Bronchus fibroblast of lung (primary cell): ENCODE measurements around the gene TRIM56. TPM values are rescaled to one million over a fixed set of nuclear protein-coding genes. Genes with fewer than 3 reads are reported as not detected.

Experiments
- total RNA-seq: library from RNA; depleted of rRNA; stranded (reverse); fragments of >200 nt; gene quantifications from 2 replicates; pipeline ENCODE4 v1.2.3, GENCODE V29; 2015

The TRIM56 gene, protein sequence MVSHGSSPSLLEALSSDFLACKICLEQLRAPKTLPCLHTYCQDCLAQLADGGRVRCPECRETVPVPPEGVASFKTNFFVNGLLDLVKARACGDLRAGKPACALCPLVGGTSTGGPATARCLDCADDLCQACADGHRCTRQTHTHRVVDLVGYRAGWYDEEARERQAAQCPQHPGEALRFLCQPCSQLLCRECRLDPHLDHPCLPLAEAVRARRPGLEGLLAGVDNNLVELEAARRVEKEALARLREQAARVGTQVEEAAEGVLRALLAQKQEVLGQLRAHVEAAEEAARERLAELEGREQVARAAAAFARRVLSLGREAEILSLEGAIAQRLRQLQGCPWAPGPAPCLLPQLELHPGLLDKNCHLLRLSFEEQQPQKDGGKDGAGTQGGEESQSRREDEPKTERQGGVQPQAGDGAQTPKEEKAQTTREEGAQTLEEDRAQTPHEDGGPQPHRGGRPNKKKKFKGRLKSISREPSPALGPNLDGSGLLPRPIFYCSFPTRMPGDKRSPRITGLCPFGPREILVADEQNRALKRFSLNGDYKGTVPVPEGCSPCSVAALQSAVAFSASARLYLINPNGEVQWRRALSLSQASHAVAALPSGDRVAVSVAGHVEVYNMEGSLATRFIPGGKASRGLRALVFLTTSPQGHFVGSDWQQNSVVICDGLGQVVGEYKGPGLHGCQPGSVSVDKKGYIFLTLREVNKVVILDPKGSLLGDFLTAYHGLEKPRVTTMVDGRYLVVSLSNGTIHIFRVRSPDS
- 6.6 and 7.1 TPM in 2 replicates for total RNA-seq

DNA sequence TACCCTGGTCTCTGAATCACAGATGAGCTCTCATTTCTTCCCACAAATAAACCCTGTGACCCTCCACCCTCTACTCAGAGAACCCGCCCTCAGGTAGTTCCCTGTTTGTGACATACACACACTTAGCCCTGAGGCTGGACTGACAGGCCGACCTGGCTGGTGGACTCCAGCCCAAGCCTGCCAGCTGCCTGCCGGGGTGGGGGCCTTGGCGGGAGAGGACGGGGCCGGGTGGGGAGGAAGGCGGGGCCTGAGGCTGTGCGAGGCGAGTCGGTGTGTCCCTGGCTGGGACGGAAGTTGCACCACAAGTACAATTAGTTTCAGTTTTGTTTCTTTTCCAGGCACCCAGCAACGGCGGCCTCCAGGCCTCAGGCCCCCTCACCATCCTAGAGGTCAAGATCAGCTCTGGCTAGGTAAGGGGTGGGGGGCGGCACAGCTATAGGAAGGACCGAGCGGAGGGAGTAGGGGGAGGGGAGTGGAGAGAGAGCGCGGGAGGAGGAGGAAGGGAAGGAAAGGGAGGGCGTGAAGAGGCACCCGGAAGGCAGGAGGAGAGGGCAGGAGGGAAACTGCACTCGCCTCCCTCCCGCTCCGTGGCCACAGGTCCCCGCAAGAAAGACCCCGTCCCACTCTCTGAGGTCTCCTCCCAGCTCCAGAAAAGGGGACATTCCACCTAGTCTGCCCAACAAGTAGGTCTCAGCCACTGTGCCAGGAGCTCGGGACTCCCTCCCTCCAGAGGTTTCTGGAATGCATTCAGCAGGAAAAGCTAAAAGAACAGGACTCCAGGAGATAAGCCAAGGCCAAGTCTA lies at the start of gene TRIM56:
TRIM56 (plus strand) TSS at position 320 of the 803 bp plus-strand sequence. CDS start 1,832 bp downstream, outside the sequence.

DNA sequence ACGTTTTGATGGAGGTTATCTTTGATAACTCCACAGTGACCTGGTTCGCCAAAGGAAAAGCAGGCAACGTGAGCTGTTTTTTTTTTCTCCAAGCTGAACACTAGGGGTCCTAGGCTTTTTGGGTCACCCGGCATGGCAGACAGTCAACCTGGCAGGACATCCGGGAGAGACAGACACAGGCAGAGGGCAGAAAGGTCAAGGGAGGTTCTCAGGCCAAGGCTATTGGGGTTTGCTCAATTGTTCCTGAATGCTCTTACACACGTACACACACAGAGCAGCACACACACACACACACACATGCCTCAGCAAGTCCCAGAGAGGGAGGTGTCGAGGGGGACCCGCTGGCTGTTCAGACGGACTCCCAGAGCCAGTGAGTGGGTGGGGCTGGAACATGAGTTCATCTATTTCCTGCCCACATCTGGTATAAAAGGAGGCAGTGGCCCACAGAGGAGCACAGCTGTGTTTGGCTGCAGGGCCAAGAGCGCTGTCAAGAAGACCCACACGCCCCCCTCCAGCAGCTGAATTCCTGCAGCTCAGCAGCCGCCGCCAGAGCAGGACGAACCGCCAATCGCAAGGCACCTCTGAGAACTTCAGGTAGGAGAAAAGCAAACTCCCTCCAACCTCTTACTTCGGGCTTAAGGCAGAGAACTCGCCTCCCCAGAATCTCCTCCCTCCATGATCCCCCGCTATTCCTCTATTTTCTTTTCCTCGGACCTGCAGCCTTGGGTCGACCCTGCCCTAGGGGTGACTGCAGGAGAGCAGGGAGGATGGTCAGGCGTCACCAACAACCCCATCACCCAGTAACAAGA lies 41.6 kb downstream of the TRIM56 start, which contains the start of gene SERPINE1:
SERPINE1 (plus strand) TSS at position 454 of the 809 bp plus-strand sequence. CDS start 1,290 bp downstream, outside the sequence.

Other genes starting within 250 kb of the TRIM56 start
- gene SLC12A9, start 232.8 kb upstream of the TRIM56 start, total RNA-seq, result 17.1 and 18.0 TPM in 2 replicates
- 76.3 and 95.2 TPM in 2 replicates for gene TRIP6, start 218.1 kb upstream of the TRIM56 start, total RNA-seq
- gene SRRT, start 210.4 kb upstream of the TRIM56 start, total RNA-seq, result 93.8 and 104 TPM in 2 replicates
- gene UFSP1, start 195.8 kb upstream of the TRIM56 start, total RNA-seq, result 3.2 and 6.7 TPM in 2 replicates
- gene ACHE, start 189.6 kb upstream of the TRIM56 start, total RNA-seq, result 0.34 TPM in 1 of 2 replicates, not detected in the other
- gene MUC3A, start 135.9 kb upstream of the TRIM56 start, total RNA-seq, result not detected in 2 replicates
- 1.2 and 1.8 TPM in 2 replicates for gene MUC12, start 115.9 kb upstream of the TRIM56 start, total RNA-seq
- not detected in 2 replicates for gene MUC17, start 65.4 kb upstream of the TRIM56 start, total RNA-seq
- 1,155 and 1,164 TPM in 2 replicates for gene SERPINE1, start 41.6 kb downstream of the TRIM56 start, total RNA-seq
- 156 TPM in 2 replicates for gene AP1S1, start 69.0 kb downstream of the TRIM56 start, total RNA-seq
- 1.7 and 1.9 TPM in 2 replicates for gene VGF, start 80.1 kb downstream of the TRIM56 start, total RNA-seq
- under 0.01 and 0.15 TPM in 2 replicates for gene NAT16, start 94.8 kb downstream of the TRIM56 start, total RNA-seq
- gene MOGAT3, start 115.6 kb downstream of the TRIM56 start, total RNA-seq, result not detected in 2 replicates
- 101 and 106 TPM in 2 replicates for gene PLOD3, start 132.1 kb downstream of the TRIM56 start, total RNA-seq
- 130 and 132 TPM in 2 replicates for gene ZNHIT1, start 132.7 kb downstream of the TRIM56 start, total RNA-seq
- gene CLDN15, start 152.3 kb downstream of the TRIM56 start, total RNA-seq, result 1.5 and 2.4 TPM in 2 replicates
- 226 and 252 TPM in 2 replicates for gene FIS1, start 159.6 kb downstream of the TRIM56 start, total RNA-seq
- 24.2 and 31.8 TPM in 2 replicates for gene IFT22, start 236.3 kb downstream of the TRIM56 start, total RNA-seq